Lower lobe of right lung (tissue), 2 donors: ENCODE results near the gene PCSK6. TPM values are rescaled to one million over a fixed set of nuclear protein-coding genes. Genes with fewer than 3 reads are reported as not detected.
A peak's percentile ranks its signal among the peaks of the same experiment; 100 is the strongest.

Experiments
- ATAC-seq, 2 donors: fragments of 200-7000 bp; cut with Tn5 transposase; one replicate each; pipeline ENCODE4 v1.9.1; 2020 to 2022; ENCODE audit warnings: mild to moderate bottlenecking in 2 of 2, moderate library complexity in 2 of 2
- DNase-seq: peaks from one replicate; pipeline ENCODE4 v3.0.0-alpha.2; 2020
- H3K27ac ChIP-seq: fragments of 200-600 bp; one replicate; pipeline ENCODE4 v1.8.0; 2022
- H3K27me3 ChIP-seq: fragments of 200-600 bp; one replicate; pipeline ENCODE4 v1.8.0; 2022; ENCODE audit warnings: low read depth
- H3K36me3 ChIP-seq: fragments of 200-600 bp; one replicate; pipeline ENCODE4 v1.8.0; 2022; ENCODE audit warnings: mild to moderate bottlenecking
- H3K4me1 ChIP-seq: fragments of 200-600 bp; one replicate; pipeline ENCODE4 v1.8.0; 2022
- H3K4me3 ChIP-seq: fragments of 200-600 bp; one replicate; pipeline ENCODE4 v1.8.0; 2022; ENCODE audit warnings: mild to moderate bottlenecking
- H3K9me3 ChIP-seq: fragments of 200-600 bp; one replicate; pipeline ENCODE4 v1.8.0; 2022
- intact Hi-C: fragments of 100-400 bp; cut with DNase I; formaldehyde crosslinking; loops from one replicate; pipeline ENCODE4 v1.11.0; 2022
- total RNA-seq: library from RNA; stranded (reverse); fragmentation: NEBNext Ultra II Directional; extraction: Animal tissue kit (Norgen Biotek cat#: 25700); gene quantifications from one replicate; pipeline ENCODE4 v1.2.1, GENCODE V29; 2021
- TF ChIP-seq, protein P1 (sequence below): fragments of 200-600 bp; IDR thresholded peaks from one replicate; pipeline ENCODE4 v1.8.0; 2022; ENCODE audit warnings: antibody characterized with exemption, mild to moderate bottlenecking
- donor health status: DM: no; HTN: yes; CAD: no; lungs with severe emphysema.

The PCSK6 gene
- total RNA-seq, 1 donor from 2014 or later, result 12.3 TPM

DNA sequence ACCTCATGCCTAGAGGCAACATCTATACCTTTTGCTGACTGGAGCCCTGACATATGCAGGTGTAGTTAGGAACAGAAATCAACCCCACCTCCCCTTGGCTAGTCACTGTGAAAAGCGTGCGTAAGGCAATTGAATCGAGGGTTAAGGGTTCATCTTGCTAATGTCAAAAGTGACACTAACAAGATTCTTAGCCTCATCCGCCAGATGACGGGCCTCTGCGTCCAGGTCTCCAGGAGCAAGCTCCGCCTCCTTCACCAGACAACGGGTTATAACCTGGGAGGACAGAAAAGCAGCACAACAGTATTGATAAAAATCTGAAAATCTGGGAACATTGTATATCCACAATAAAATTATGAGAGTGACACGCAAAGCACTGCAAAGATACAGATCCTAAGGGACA lies 216.9 kb downstream of the PCSK6 start:
- H3K4me1 ChIP-seq, result peaks cover 14% of the 10 kb centered on the region

DNA sequence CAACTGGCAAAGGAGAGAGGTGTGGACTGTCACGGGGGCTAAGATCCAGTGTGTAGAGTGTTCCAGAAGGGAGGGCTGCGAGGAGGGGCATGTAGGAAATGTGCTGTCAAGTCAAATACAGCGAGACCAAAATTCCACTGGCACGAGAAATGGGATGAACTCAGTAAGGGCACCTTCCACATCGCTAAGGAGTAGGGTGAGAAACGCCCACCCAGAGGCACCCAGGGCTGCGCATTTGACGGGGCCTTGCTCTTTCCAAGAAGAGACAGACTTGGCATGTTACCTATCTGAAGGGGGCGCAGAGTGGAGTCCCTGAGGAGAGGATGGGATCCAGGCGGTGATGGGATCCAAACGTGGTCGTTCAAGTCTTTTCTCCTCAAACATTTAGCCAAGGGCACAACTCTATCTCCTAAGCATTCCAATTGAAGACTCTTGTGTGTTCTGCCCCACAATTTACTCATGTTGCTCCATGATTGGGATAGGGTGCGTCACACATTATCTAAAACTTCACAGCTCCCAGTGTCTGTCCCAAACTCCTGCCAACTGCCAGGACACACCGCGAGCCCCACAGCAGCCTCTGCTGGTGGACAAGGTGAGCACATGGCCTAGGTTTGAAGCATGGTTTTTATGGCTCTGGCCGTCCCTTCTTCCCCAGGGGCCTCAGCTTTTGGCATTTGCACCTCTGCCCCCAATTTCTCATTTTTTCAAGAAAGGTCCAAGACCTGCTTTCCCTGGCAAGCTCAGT lies 219.9 kb downstream of the PCSK6 start:
- Histone ChIP-seq H3K36me3 (peaks cover 55% of the 10 kb centered on the region), H3K27me3 (no peaks in the 10 kb centered on the region), H3K9me3 (no peaks in the 10 kb centered on the region), H3K27ac (no peak overlapping the region), H3K4me3 (no peak overlapping the region), H3K4me1 (peaks cover 3% of the 10 kb centered on the region)
- intact Hi-C loops, result no loop called here
- TF ChIP-seq, protein P1, sequence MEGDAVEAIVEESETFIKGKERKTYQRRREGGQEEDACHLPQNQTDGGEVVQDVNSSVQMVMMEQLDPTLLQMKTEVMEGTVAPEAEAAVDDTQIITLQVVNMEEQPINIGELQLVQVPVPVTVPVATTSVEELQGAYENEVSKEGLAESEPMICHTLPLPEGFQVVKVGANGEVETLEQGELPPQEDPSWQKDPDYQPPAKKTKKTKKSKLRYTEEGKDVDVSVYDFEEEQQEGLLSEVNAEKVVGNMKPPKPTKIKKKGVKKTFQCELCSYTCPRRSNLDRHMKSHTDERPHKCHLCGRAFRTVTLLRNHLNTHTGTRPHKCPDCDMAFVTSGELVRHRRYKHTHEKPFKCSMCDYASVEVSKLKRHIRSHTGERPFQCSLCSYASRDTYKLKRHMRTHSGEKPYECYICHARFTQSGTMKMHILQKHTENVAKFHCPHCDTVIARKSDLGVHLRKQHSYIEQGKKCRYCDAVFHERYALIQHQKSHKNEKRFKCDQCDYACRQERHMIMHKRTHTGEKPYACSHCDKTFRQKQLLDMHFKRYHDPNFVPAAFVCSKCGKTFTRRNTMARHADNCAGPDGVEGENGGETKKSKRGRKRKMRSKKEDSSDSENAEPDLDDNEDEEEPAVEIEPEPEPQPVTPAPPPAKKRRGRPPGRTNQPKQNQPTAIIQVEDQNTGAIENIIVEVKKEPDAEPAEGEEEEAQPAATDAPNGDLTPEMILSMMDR, result peak; percentile 18
- DNase-seq (no peak), ATAC-seq (no peak)

More for the DNA sequence above, 216.9 kb downstream of the PCSK6 start:
- TF ChIP-seq, protein P1, result no peak
- Histone ChIP-seq H3K27ac (no peak overlapping the region), H3K27me3 (no peaks in the 10 kb centered on the region), H3K9me3 (no peaks in the 10 kb centered on the region), H3K4me3 (no peak overlapping the region), H3K36me3 (peaks cover 65% of the 10 kb centered on the region)
- intact Hi-C loops, result no loop called here
- ATAC-seq, result no peak
- no peak for DNase-seq

DNA sequence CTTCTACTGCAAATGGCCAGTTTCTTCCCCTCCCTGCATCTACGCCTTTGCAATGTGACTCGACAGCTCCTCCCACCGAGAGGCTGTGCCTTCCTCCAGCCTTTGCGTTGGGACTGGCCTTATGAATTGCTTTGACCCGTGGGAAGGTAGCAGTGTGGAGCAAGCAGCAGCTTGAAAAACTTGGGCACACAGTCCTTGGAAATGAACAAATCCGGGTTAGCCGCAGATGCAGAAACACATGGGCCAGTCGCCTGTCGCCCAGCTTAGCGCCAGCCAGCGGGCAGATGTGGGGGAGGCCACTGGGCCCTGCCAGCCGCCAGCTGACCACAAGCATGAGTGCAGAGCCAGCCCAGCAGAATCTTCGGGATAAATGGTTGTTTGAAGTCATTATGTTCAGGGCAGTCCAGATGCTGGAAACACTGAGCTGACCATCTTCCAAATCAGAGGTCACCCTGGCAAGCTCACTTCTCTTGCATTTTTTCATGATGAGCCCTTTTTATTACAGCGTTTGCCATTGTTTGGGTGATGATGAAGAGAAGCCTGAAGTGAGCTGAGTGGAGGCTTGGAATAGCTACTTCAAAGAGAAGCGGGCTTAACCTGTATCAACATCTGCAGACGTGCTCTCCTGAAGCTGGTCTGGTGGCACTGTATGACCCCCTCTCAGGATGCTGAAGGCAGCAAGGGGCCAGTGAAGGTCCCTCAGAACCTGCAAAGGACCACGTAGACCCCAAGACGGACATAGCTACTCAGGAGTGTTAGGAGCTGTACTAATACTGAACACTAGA lies 222.0 kb downstream of the PCSK6 start:
- Histone ChIP-seq H3K4me1 (peaks cover 3% of the 10 kb centered on the region), H3K9me3 (no peaks in the 10 kb centered on the region), H3K27me3 (no peaks in the 10 kb centered on the region), H3K4me3 (no peak overlapping the region), H3K36me3 (peaks cover 33% of the 10 kb centered on the region), H3K27ac (peak overlapping the region; percentile 46)
- peak; percentile 31 to 38 for ATAC-seq
- intact Hi-C loops, result no loop called here
- no peak for DNase-seq
- TF ChIP-seq, protein P1, result no peak

DNA sequence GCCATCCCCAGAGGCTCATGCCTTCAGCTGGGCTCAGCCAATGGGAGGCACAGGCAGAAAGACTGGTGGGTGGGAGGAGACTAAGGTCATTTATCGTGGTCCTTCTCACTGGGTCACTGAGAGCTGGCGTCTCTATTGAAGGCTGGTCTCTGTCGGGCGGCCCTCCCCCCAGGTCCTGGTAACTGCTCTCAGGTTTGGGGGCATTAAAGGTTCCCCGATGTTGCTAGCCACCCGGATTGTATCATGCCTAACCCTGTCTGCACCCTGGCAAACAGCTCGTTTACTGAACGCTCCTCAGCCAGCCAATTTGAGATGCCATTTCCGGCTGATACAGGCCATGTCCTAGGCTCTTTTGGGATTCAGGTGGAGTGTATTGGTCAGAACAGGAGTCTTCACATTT lies 222.7 kb downstream of the PCSK6 start:
- TF ChIP-seq, protein P1, result no peak
- DNase-seq (no peak), ATAC-seq (no peak)
- Histone ChIP-seq H3K27me3 (no peaks in the 10 kb centered on the region), H3K4me1 (peaks cover 3% of the 10 kb centered on the region), H3K27ac (peak overlapping the region; percentile 8), H3K36me3 (peaks cover 26% of the 10 kb centered on the region), H3K4me3 (no peak overlapping the region), H3K9me3 (no peaks in the 10 kb centered on the region)
- intact Hi-C loops, result no loop called here

DNA sequence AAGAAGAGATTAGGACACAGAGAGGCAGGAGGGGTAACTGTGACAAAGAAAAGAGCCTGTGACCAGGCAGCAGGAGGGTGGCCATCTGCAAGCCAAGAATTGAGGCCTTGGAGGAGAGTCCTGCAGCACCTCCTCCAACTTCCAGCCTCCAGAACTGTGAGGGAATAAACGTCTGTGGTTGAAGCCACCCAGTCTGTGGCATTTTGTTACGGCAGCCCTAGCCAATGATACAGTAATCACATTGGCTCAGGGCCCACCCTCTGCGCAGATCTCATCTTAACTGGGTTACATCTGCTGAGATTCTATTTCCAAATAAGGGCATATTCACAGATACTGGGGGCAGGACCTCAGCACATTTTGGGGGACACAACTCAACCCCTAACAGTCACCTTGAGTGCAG lies 223.5 kb downstream of the PCSK6 start:
- TF ChIP-seq, protein P1, result no peak
- Histone ChIP-seq H3K27ac (peak overlapping the region; percentile 8), H3K36me3 (peaks cover 19% of the 10 kb centered on the region), H3K4me3 (no peak overlapping the region), H3K9me3 (no peaks in the 10 kb centered on the region), H3K27me3 (no peaks in the 10 kb centered on the region), H3K4me1 (peaks cover 3% of the 10 kb centered on the region)
- intact Hi-C loops, result no loop called here
- DNase-seq, result no peak
- no peak for ATAC-seq
